ENCODE measurements around the gene F11.

The F11 gene

GRCh38 chr4:186226521-186227189 lies 39.3 kb upstream of the F11 start:
- TF ChIP-seq, protein P1, sequence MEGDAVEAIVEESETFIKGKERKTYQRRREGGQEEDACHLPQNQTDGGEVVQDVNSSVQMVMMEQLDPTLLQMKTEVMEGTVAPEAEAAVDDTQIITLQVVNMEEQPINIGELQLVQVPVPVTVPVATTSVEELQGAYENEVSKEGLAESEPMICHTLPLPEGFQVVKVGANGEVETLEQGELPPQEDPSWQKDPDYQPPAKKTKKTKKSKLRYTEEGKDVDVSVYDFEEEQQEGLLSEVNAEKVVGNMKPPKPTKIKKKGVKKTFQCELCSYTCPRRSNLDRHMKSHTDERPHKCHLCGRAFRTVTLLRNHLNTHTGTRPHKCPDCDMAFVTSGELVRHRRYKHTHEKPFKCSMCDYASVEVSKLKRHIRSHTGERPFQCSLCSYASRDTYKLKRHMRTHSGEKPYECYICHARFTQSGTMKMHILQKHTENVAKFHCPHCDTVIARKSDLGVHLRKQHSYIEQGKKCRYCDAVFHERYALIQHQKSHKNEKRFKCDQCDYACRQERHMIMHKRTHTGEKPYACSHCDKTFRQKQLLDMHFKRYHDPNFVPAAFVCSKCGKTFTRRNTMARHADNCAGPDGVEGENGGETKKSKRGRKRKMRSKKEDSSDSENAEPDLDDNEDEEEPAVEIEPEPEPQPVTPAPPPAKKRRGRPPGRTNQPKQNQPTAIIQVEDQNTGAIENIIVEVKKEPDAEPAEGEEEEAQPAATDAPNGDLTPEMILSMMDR (IDR thresholded peaks at IDR 0.05): no peak
- H3K27ac Mint-ChIP-seq: no peak overlapping the region
- peaks cover 3% of the 10 kb centered on the region for H3K27me3 Mint-ChIP-seq (ENCODE audit: low read depth, poor library complexity)
- no peaks in the 10 kb centered on the region for H3K4me1 Mint-ChIP-seq
- no peak for DNase-seq
- no peak overlapping the region for H3K4me3 Mint-ChIP-seq
- peaks cover 38% of the 10 kb centered on the region for H3K9me3 Mint-ChIP-seq
- peaks cover 22% of the 10 kb centered on the region for H3K36me3 Mint-ChIP-seq (ENCODE audit: low read depth)

GRCh38 chr4:186227221-186227620 lies 38.8 kb upstream of the F11 start, which contains the start of gene KLKB1:
Gene KLKB1 (plus strand): TSS chr4:186227507. CDS start chr4:186228196, 689 bp downstream.
- Mint-ChIP-seq H3K9me3 (peaks cover 38% of the 10 kb centered on the region), H3K4me3 (no peak within 1 kb of the TSS), H3K4me1 (no peaks in the 10 kb centered on the region), H3K36me3 (ENCODE audit: low read depth) (peaks cover 22% of the 10 kb centered on the region), H3K27ac (no peak within 1 kb of the TSS), H3K27me3 (ENCODE audit: low read depth, poor library complexity) (peaks cover 3% of the 10 kb centered on the region)
- DNase-seq: no peak
- TF ChIP-seq, protein P1 (IDR thresholded peaks at IDR 0.05): no peak

DNA sequence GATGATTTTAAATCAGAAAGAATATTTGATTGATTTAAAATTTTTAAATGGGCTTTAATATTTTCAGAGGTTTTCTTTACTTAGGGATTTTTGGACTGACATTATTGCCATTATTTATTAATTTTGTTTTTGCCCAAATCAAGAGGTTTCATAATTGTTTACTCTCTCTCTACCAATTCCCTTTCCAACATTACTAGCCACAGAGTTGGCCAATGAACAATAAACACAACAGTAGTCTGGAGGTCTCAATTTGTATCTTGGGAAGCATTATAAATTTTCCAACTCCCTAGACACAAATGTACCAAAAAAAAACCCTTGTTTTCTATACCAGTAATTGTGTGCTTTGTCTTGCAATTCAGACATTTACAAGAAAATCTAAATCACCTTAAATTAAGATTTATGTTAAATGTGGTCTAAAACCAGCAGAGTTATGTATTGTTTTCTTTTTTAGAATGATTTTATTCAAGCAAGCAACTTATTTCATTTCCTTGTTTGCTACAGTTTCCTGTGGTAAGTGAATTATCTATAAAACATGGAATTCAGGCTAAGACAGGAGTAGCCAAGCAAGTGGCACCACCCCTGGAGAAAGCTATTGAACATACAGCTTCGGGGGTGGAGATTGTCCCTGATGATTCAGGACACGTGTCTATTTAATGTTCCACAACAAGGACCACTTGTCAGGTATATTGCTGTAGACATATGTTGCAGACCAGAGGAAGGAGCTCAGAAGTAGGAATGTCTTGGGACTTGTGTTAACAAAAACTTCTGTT lies 38.1 kb upstream of the F11 start:
- DNase-seq: no peak
- Mint-ChIP-seq H3K4me1 (no peaks in the 10 kb centered on the region), H3K9me3 (peaks cover 37% of the 10 kb centered on the region), H3K4me3 (no peak overlapping the region), H3K36me3 (ENCODE audit: low read depth) (peaks cover 21% of the 10 kb centered on the region), H3K27me3 (ENCODE audit: low read depth, poor library complexity) (peaks cover 3% of the 10 kb centered on the region), H3K27ac (no peak overlapping the region)
- TF ChIP-seq, protein P1 (IDR thresholded peaks at IDR 0.05): no peak

DNA sequence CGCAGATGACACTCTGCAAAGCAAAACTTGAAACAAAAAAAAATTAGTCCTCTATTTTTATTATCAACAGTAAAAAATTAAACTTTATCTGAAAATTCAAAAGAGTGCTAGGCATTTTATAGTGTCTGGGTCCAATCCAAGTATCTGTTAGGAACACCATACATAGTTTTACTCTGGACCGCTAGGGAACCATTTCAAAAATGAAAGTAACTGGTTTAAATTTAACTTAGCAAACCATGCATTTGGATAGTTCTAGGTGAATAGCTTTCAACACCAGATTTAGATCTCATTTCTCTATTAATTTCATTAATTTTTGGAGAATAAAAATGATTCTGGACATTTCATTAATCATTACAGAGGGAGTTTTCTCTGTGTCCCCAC lies 37.5 kb upstream of the F11 start:
- Mint-ChIP-seq H3K4me1 (no peaks in the 10 kb centered on the region), H3K9me3 (peaks cover 31% of the 10 kb centered on the region), H3K4me3 (no peak overlapping the region), H3K36me3 (ENCODE audit: low read depth) (peaks cover 15% of the 10 kb centered on the region), H3K27me3 (ENCODE audit: low read depth, poor library complexity) (peaks cover 3% of the 10 kb centered on the region), H3K27ac (no peak overlapping the region)
- no peak for DNase-seq
- TF ChIP-seq, protein P1 (IDR thresholded peaks at IDR 0.05): no peak

GRCh38 chr4:186234367-186234766 lies 31.6 kb upstream of the F11 start:
- no peaks in the 10 kb centered on the region for H3K27me3 Mint-ChIP-seq (ENCODE audit: low read depth, poor library complexity)
- H3K36me3 Mint-ChIP-seq (ENCODE audit: low read depth): no peaks in the 10 kb centered on the region
- no peaks in the 10 kb centered on the region for H3K4me1 Mint-ChIP-seq
- H3K9me3 Mint-ChIP-seq: peaks cover 3% of the 10 kb centered on the region
- TF ChIP-seq, protein P1 (IDR thresholded peaks at IDR 0.05): no peak
- DNase-seq: no peak
- H3K4me3 Mint-ChIP-seq: no peak overlapping the region
- no peak overlapping the region for H3K27ac Mint-ChIP-seq

Data from nephron progenitor cell (in vitro differentiated cells).